ENCODE results near the gene VWA3B. TPM values are rescaled to one million over a fixed set of nuclear protein-coding genes. Genes with fewer than 3 reads are reported as not detected.

VWA3B gene
- total RNA-seq, 2 donors from 2014 or later: 0.78 TPM; not detected in 1

DNA sequence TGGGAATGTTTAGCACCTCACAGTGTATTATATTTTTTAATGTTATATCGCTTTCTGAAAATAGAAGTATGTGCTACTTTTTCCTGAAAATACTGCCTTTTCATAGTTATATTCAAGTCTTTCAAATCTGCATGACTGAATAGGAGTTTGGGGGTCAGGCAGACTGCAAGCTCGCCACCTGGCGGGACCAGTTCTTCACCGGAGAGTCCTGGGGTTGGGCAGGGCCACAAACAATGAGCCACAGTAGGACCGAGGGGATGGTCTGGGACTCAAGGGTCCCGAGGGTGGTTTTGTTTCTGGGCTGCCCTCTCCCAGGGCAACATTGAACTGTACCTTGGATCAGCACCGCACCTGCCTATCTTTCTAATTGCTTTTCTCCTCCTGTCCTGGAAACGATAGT is 70.6 kb downstream of the VWA3B start:
- WGBS, 2 donors: 57 to 68% methylated on average over 8 of the region's 8 CpGs
- H3K36me3 ChIP-seq (replicated peaks in 1 of 2; ENCODE audit: insufficient read depth in 1 of 2, low read depth in 2 of 2): no peaks in the 10 kb centered on the region
- ATAC-seq: no peak
- H3K27me3 ChIP-seq: no peaks in the 10 kb centered on the region
- H3K4me1 ChIP-seq: no peaks in the 10 kb centered on the region
- no peak overlapping the region for H3K27ac ChIP-seq
- no peak overlapping the region for H3K4me3 ChIP-seq
- intact Hi-C loops (cut with DNase I): no loop called here
- TF ChIP-seq POLR2A (IDR thresholded peaks at IDR 0.05): no peak
- TF ChIP-seq, protein P1, sequence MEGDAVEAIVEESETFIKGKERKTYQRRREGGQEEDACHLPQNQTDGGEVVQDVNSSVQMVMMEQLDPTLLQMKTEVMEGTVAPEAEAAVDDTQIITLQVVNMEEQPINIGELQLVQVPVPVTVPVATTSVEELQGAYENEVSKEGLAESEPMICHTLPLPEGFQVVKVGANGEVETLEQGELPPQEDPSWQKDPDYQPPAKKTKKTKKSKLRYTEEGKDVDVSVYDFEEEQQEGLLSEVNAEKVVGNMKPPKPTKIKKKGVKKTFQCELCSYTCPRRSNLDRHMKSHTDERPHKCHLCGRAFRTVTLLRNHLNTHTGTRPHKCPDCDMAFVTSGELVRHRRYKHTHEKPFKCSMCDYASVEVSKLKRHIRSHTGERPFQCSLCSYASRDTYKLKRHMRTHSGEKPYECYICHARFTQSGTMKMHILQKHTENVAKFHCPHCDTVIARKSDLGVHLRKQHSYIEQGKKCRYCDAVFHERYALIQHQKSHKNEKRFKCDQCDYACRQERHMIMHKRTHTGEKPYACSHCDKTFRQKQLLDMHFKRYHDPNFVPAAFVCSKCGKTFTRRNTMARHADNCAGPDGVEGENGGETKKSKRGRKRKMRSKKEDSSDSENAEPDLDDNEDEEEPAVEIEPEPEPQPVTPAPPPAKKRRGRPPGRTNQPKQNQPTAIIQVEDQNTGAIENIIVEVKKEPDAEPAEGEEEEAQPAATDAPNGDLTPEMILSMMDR (IDR thresholded peaks at IDR 0.05): peak in 2 of 7 experiments; percentile 5 to 12
- no peaks in the 10 kb centered on the region for H3K9me3 ChIP-seq
- peak in 1 of 4 donors; percentile 23 for DNase-seq

DNA sequence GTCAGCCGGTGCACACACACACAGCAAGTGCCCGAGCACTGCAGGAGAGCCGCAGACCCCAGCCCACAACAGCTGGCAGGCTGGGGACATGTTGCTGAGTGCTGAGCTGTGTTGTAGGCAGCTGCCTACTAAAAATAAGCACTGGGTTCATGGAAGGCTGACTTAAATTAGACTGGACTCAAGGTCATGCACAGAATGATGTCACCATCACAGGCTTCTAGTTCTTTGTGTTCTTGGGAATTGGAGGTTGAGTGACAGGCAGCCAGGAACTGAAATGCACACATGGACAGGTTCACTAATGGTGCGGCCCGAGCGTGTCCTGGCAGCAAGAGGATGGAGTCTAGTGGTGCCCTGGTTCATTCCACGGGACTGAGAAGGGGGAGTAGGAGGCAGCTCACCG is 71.3 kb downstream of the VWA3B start:
- WGBS, 2 donors: 64 to 72% methylated on average over 6 to 8 of the region's 8 CpGs
- Histone ChIP-seq H3K27ac (no peak overlapping the region), H3K9me3 (no peaks in the 10 kb centered on the region), H3K4me3 (no peak overlapping the region), H3K27me3 (no peaks in the 10 kb centered on the region), H3K36me3 (replicated peaks in 1 of 2; ENCODE audit: insufficient read depth in 1 of 2, low read depth in 2 of 2) (no peaks in the 10 kb centered on the region), H3K4me1 (no peaks in the 10 kb centered on the region)
- peak in 3 of 4 donors; percentile 14 to 49 (median 26) for DNase-seq
- ATAC-seq: peak; percentile 45
- TF ChIP-seq, protein P1 (IDR thresholded peaks at IDR 0.05): no peak
- TF ChIP-seq POLR2A (IDR thresholded peaks at IDR 0.05): no peak
- intact Hi-C loops (cut with DNase I): no loop called here

DNA sequence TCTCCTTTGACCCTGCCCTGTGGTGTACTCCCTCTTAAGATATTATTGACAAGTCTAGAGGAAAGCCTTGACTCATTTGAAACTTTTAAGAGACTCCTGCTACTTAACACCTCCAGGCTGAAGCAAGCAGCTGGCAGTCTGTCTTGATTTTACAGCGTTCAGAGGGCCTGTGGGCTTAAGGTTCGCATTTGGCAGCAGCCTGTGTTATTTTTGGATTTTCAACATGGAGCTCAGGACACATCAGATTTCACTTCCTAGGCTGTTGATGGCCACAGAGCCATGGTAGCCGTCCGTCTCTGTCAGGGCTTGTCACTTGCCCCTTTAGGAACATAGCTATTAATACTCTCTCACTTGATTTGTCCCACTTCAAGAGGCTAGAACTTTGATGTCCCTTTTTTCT is 73.6 kb downstream of the VWA3B start:
- intact Hi-C loops (cut with DNase I): no loop called here
- Histone ChIP-seq H3K9me3 (no peaks in the 10 kb centered on the region), H3K4me1 (no peaks in the 10 kb centered on the region), H3K27ac (no peak overlapping the region), H3K27me3 (no peaks in the 10 kb centered on the region), H3K4me3 (no peak overlapping the region), H3K36me3 (replicated peaks in 1 of 2; ENCODE audit: insufficient read depth in 1 of 2, low read depth in 2 of 2) (no peaks in the 10 kb centered on the region)
- ATAC-seq (no peak), DNase-seq (no peak)
- WGBS, 2 donors: 75 to 81% methylated on average over 4 of the region's 4 CpGs
- TF ChIP-seq, protein P1 (IDR thresholded peaks at IDR 0.05): no peak
- TF ChIP-seq POLR2A (IDR thresholded peaks at IDR 0.05): no peak

DNA sequence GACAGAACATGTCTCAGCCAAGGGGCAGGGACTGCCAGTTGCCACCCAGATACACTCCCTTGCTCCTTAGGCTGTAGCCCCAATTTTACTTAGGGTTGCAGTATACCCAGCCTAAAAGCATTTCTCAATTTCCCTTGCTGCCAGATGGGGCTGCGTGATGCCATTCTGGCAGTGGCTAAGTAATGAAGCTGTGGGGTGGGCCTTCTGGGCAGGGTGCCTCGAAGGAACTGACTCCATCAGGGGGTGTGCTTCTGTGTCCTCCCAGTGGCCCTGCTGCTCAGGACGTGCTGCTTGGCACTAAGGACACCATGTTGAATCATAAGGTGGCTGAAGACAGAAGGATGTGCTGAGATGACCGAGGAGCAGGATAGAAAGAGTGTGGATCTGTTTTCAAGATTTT is 74.2 kb downstream of the VWA3B start:
- Histone ChIP-seq H3K36me3 (replicated peaks in 1 of 2; ENCODE audit: insufficient read depth in 1 of 2, low read depth in 2 of 2) (no peaks in the 10 kb centered on the region), H3K4me3 (no peak overlapping the region), H3K27ac (no peak overlapping the region), H3K4me1 (no peaks in the 10 kb centered on the region), H3K27me3 (no peaks in the 10 kb centered on the region), H3K9me3 (no peaks in the 10 kb centered on the region)
- DNase-seq (no peak), ATAC-seq (no peak)
- intact Hi-C loops (cut with DNase I): no loop called here
- 76% methylated on average over 4 of the region's 4 CpGs for WGBS, 2 donors
- TF ChIP-seq, protein P1 (IDR thresholded peaks at IDR 0.05): no peak
- no peak for TF ChIP-seq POLR2A (IDR thresholded peaks at IDR 0.05)

DNA sequence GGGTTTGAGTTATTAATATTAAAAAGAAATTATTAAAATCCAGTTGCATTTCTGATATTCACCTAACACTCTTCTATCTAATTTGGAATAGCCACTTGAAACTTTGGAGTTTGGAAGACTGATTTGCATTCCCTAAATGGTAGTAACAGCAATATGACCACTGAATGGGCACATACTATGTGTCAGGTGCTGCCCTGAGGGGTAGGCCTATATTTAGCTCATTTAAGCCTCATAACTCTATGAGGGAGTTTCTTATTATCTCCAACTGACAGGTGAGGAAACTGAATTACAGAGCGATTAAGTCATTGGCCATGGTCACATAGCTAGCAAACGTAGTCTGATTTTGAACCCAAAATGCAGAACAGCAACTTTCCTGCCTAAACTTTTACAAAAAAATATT is 77.3 kb downstream of the VWA3B start:
- no peaks in the 10 kb centered on the region for H3K27me3 ChIP-seq
- 79 to 94% methylated on average over 2 of the region's 2 CpGs for WGBS, 2 donors
- H3K4me3 ChIP-seq: no peak overlapping the region
- no peaks in the 10 kb centered on the region for H3K36me3 ChIP-seq (replicated peaks in 1 of 2; ENCODE audit: insufficient read depth in 1 of 2, low read depth in 2 of 2)
- ATAC-seq: no peak
- intact Hi-C loops (cut with DNase I): no loop called here
- TF ChIP-seq POLR2A (IDR thresholded peaks at IDR 0.05): no peak
- TF ChIP-seq, protein P1 (IDR thresholded peaks at IDR 0.05): no peak
- DNase-seq: no peak
- H3K27ac ChIP-seq: no peak overlapping the region
- no peaks in the 10 kb centered on the region for H3K9me3 ChIP-seq
- no peaks in the 10 kb centered on the region for H3K4me1 ChIP-seq

Data from body of pancreas (tissue), 4 donors.